Activated CD4-positive, alpha-beta T cell treated with anti-CD3 and anti-CD28 coated beads, Interleukin-2, Interleukin-4, amounts not matched to agents 100 ng/mL and 50 ng/mL, durations not matched to agents 16 hours and 8 hours (primary cell): ENCODE measurements around the gene CMTM8.

ENCODE experiments used
- DNase-seq: peaks from one replicate; pipeline ENCODE4 v3.0.0-alpha.2; 2020; ENCODE audit warnings: low spot score

Gene CMTM8

DNA sequence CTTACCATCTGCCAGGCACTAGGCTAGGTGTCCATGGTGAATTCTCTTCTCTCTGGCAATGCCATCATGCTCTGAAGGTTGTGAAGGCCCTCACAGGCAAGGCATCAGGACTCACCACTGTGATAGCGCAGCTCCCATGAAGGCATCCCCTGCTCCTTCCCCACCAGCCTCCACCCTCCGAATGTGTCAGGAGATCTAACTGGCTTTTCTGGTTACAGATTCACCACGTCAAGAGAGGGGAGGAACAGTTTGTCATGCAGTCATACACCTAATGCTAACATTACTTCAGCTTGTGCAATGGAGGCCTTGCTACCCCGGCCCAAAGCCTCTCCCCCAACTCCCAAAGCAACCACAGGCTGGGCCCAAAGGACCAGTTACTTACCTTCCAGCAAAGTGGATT is 8.9 kb upstream of the CMTM8 start:
- no peak for DNase-seq

DNA sequence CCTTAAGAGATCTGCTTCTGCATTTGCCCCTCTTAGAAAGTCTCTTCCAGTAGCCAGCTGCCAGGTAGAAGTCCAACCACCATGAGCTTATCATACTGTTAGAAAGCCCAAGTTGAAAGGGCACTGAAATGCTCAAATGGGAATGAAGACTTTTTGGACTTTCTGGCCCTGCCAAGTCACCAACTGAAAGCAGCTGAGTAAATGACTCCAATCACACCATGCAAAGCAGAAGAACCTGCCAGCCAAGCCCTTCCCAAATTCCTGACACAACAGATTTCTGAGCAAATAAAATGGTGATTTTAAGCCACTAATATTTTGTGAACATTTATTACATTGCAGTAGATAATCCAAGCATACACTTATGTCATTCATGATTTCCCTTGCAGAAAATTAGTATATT is 2.1 kb upstream of the CMTM8 start:
- no peak for DNase-seq

DNA sequence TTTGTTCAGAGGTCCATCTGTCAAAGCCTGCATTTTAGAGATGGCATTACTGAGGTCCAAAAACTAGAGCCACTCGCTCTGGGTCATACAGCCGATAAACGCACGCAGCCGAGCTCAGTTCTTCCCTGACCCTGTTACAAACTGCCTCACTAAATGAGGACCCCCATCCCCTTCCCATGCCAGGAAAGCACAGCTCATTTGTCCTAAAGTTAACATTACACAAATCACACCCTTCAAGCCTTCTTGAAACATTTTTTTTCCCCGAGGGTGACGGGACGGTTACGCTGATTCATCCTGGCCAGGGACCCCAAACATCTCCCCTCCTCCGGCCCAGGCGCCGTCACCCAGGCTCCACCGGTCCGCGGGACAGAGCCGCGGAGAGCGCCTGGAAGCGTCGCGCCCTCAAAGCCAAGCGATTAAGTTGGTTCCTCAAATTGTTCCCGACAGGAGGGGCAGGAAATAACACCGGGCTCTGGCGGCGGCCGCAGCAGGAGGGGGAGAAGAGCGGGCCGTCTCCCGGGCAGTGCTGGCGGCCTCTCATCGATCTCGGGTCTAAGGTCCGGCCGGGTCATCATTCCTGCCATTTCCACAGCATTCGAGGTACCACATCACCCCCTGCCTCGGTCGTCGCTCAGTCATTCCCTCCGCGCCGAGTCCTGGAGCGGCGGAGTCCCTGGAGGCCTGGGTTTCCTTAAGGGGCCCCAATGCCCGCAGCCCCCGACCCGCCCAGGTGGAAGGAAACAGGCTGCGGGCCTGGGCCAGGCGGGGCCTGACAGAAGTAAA is 619 bp upstream of the CMTM8 start:
- DNase-seq, result no peak

DNA sequence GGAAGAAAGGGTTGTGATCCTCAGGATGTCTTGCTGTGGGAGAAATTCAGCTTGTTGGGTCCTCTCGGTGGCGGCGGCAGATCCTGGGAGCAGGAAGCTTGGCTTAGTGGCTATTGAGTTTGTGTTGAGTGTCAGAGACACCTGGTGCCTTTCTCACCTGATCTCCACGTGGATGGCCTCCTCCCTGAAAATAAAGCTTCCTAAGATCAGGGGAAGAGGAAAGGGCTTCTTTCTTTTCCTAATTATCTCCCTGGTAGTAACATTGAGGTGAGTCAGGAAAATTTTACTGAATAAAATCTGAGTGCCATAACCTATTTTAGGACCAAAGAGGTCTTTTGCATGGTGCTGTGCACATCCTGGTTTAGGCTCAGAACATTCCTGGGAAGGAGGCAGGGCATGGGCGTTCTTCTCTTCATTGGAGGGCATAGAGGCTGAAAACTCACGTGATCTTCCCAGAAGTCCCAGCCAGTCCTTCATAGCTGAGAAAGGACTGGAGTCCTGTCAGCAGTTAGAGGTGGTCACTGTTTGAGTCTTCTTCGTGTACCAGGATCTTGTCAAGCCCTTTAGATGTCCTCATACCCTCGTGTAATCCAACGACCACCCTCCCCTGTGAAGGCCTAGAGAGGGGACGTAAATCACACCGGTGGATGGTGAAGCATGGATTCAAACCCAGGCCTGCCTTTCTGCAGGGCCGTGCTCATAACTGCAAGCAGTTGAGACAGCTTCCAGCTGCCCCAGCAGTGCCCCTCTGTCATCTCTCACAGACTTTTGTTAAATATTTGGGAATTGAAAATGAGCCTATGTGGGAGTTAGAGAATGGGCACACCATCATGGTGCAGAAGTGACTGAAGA is 1.1 kb downstream of the CMTM8 start:
- no peak for DNase-seq

DNA sequence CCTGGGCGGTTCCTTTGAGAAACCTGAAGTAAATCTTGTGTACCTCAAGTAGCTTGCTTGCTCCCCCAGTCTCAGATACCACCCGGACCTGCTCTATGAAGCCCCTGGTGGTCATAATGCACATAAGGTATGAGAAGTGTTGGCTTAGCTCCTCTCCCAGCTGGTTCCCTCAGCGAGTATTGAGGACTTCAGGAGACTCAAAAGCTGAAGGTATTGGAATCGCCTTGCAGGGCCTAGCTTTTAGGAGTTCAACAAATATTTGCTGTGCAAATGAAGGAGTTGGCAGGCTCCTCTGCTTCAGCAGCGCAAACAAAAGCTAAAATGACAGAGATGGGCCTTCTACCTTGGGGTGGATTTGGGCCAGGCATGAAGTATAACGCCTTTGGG is 1.7 kb downstream of the CMTM8 start:
- peak; percentile 40 for DNase-seq

DNA sequence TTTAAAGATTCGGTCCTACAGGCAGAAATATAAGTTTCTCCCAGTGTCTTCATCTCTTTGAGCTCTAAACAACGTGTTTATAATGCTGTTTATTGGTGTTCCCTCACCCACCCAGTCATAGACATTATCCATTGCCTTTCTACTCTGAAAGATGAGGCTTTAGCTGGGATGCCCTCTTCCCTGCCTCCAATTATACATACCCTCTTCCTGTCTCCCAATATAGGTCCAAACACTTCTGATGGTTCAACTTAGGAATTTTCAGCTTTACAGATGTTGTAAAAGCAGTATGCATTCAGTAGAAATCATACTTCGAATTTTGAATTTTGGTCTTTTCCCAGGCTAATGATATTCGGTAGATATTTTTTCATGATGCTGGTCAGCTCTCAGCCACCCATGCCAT is 2.6 kb downstream of the CMTM8 start:
- DNase-seq, result no peak

DNA sequence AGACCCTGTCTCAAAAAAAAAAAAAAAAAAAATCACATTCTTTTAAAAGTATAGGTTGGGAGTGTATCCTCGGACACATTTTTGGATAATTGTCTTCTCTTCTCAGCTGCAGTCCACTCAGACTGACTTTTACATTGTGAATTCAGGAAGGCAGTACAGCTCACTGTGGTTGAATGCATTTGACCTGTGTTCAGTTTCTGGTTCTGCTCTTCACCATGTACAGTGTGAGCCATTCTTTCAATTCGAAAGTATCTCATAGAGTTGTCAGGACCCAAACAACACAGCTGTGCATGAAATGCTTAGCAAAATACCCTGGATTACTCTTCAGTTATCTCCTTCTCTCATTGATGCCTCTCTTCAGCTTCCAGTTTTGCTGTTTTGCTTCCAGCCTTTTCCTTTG is 5.0 kb downstream of the CMTM8 start:
- DNase-seq, result no peak

DNA sequence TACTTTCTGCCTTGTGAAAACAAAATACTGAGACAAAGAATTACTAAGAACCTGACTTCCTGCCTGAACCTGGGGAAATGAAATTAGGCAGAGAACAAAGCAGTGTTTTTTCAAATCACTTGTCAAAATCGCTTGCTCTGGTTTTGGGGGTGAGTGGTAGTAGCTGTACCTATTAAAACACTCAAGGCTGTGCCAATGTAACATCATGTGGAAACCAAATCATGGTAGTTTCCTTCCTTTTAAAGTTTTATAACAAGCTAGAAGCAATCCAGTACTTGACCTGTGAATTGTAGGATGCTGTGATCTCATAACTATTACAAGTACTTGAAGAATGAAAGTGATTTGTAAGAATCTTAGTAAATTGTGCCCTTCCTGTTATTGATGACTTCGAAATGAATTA is 6.7 kb downstream of the CMTM8 start:
- peak; percentile 35 for DNase-seq

DNA sequence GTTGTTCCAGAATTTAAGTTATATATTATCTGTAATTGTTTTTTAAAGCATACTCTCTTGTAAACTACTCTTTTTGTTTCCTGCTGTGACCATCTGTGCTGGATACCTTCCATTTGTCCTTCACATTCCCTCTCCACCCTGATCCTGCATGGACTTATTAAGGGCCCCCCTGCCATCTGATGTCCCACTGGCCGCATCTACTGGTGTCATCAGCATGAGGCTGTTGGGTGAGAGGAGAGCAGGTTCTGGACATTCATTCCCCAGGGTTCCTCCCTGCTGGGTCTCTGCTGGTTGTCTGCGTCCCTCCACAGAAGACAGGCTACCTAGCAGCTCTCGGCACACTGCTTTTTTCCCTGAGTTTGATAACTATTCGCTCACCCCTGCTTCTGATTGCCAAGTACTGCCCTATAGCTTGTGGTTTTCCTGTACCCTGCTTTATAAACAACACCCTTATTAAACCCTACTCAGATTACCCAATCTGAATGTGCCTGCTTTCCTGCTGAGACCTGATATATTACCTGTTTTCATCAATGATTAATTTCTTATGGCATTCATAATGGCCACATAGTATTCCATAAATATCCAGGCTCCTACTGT is 7.7 kb downstream of the CMTM8 start:
- no peak for DNase-seq

DNA sequence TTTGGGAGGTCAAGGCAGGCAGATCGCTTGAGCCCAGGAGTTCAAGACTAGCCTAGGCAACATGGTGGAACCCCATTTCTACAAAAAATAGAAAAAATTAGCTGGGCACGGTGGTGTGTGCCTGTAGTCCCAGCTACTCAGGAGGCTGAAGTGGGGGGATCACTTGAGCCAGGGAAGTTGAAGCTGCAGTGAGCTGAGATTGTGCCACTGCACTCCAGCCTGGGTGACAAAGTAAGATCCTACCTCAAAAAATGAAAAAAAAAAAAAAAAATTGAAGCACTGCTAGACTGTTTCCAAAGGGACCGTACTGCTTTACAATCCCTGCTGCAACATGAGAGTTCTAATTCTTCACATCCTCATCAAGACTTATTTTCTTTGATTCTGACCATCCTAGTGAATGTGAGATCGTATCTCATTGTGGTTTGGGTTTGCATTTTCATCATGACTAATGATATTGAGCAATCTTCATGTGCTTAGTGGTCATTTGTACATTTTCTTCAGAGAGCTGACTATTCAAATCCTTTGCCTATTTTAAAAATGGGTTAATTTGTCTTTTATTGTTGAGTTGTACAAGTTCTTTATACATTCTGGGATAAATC is 10.8 kb downstream of the CMTM8 start:
- DNase-seq, result peak; percentile 44

DNA sequence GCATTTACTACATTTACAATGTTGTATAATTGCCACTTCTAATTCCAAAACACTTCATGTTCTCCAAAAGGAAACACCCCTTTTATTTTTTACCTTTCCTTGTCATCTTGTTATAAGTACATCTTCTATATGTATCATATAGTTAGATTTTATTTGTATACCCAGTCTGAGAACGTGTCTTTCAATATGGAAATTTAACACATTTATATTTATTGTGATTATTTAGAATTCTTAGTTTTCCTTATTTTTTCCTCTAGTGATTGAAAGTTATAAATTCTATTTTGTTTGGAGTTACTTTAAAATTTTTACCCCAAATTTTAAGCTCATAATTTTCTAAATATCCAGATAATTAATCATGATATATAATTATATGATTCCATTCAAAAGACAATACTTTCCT is 15.8 kb downstream of the CMTM8 start:
- DNase-seq, result no peak

DNA sequence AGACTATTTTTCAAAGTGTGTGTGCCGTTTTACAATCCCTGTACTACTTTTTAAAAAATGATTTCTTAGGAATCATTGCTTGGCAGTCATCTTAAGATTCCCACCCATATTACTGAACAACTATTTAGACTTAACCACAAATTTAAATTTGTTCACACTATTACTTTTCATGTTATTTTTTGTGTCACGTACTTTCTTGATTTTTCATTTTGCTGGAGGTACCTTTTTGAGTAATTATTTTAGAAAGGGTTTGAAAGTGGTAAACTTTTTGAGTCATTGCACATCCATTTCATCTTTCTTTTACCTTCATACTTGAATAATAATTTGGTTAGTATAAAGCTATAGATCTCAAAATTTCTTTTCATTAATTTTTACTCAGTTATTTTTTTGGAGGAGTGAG is 16.9 kb downstream of the CMTM8 start:
- peak; percentile 20 for DNase-seq

DNA sequence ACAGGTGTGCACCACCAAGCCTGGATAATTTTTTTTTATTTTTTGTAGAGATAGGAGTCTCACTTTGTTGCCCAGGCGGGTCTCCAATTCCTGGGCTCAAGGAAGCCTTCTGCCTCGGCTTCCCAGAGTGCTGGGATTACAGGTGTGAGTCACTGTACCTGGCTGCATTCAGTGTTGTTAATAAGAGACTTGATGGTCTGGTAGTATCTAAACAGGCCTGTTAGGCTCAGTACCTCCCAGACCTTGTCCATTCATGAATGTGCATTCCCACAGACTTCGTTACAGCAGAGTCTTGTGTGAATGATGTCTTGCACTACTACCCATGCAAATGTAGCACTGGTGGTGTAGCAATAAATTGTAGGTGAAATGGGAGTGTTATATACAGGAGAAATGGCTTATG is 17.7 kb downstream of the CMTM8 start:
- DNase-seq, result no peak

DNA sequence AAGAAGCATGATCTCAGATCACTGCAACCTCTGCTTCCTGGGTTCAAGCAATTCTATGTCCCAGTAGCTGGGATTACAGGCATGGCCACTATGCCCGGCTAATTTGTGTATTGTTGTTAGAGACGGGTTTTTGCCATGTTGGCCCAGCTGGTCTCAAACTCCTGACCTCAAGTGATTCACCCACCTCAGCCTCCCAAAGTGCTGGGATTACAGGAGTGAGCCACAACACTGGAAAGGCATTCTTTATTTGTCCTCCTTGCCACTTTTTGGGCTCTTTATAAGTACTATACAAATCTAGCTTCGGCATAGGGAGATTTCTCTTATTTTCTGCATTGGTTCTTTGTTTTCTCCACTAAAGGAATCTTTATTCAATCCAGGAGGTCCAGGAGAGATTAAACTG is 18.6 kb downstream of the CMTM8 start:
- DNase-seq, result no peak

DNA sequence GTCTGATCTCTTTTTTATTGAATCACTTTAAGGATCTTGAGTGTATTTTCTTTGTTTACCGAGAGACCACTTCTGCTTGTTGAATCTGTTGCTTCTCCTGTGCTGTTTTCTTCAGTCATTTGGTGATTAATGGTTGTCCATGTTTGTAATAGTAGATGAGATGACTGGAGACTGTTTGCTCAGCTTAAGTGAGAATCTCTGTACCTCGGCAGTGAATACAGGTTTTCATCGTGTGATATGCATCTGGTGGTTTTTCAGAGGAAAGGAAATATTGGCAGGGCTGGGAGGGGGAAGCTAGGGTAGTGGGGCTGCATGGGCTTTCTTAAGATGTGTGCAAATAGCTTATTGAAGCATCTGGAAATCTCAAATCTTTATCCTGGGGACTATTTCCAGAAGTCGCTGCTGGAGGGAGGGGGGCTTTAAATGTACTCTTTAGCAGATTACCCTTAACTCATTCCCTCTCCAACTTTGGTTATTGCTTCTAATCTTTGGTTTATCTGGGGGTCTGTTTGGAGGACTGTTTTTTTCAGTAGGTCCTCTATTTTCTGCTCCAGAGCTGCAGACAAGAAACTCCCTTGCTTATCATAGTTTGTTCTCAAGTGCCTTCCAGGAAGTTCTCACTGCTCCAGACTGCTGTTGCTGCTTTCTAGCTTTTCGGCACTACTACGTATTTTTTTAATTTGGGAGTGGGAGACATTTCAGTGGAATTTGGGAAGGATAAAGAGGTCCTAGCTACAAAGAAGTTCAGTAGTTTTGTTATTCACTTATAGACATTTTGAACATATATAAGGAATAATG is 19.4 kb downstream of the CMTM8 start:
- DNase-seq, result peak; percentile 45

DNA sequence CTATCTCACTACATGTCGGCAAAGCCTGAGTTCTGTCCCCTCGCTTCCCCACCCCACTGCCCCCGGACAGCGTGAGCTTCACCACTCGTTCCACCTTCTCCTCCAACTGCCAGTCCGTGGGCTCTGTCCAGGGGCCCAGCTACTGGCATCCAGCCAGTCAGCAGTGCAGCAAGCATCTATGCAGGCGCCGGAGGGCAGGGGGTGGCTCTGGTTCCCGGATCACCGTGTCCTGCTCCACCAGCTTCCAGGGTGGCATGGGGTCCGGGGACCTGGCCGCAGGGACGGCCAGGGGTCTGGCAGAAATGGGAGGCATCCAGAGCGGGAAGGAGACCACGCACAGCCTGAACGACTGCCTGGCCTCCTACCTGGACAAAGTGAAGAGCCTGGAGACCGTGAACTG is 20.4 kb downstream of the CMTM8 start:
- no peak for DNase-seq

DNA sequence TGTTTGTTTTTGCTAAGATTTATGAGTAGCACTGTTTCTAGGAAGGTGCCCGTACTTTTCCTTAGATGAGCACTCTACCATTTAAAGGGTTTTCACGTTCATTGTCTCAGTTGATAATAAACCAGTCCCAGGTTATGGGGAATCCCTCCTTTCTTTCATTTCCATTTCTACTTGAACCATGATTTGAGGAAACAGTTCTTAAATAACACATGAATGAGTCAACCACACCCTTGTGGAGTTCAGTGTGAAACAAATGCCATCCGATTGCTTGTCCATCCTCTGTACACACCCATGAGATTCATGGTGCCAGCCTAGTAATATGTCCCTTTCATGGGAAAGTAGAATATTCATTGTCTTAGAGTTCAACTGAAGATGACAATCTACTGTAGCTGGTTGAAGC is 23.1 kb downstream of the CMTM8 start:
- DNase-seq, result no peak

DNA sequence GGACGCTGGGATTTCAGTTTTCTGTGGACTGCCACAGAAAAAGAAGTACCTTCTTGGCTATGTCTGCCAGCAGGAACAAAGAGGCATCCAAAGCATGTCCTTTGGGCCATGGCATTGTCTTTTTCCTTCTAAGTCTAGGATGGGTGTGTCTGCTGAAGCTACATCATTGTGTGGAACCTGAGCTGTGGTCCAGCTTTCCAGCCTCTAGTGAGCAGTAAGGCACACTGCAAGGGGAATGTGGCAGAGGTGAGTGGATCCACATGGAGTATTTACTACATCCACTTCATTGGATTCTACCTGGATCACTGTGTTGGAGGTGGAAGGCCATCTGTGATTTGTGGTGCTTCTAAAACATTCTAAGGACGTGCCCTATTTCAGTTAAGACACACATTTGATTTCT is 23.7 kb downstream of the CMTM8 start:
- DNase-seq, result no peak

DNA sequence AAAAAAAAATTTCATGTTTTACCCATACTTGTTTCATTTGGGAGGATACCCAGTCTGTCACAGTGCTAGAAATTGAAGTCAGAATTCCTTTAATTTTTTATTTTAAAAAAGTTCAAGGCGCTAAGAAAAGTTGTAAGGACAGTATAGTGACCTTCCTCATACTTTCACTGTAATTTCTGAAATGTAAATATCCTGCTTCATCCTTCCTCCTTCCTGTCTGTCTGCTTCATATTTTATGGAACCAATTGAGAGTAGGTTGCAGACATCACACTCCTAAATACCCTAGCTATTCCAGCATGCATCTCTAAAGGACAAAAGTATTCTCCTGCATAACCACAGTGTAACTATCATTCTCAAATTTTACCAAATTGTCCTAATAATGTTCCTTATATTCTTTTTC is 35.8 kb downstream of the CMTM8 start:
- no peak for DNase-seq

DNA sequence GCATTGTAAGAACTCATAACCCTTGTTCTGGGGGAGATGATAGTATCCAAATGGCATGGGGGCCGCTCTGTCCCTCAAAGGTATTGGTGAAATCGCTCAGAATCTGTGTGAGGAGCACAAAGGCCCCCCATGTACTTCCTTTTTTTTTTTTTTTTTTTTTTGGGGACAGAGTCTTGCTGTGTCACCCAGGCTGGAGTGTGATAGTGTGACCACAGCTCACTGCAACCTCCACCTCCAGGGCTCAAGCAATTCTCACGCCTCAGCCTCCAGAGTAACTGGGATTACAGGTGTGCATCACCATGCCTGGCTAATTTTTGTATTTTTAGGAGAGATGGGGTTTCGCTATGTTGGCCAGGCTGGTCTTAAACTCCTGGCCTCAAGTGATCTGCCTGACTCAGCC is 37.0 kb downstream of the CMTM8 start:
- DNase-seq, result no peak

DNA sequence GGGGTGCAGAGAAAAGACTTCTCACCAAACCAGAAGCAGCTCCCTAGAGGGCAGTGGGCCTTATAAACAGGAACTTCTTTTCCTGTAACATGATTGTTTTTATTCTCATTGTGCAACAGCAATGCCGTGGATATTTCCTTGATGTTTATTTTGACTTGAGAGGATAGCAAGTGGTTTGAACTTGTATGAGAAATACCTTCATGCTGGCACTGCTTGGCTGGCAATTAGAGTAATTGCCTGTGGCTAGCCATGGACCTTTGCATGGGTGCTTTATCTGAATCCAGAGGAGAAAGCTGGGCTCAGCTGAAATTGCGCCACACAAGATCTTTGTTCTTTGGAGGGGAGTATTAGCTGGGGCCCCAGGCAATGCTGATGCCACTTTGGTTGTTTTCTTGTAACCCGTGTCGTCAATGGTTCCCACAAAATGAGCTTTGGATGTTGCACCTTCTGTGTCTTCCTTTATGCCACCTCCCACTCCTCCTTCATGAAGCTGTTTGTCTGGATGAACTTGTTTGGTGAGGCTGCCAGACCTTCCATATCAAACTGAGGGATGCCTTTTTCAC is 37.9 kb downstream of the CMTM8 start:
- DNase-seq, result no peak

DNA sequence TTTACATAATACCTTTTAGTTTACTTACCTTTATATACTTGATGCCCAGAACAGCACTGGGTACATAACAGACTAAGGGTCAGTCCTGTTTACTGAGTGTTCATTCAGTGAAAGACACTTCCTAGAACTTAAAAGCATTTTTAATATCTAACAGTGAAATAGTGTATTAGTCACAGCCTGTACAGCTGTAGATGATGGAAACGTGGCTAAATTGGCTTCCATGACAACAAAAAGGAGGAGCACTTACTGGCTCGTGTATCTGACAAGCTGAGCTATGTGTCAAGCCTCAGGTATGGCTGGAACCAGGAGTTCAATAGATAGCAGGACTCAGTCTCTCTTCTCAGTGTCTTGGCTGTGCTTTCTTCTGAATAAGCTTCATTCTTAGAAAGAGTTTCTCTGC is 40.2 kb downstream of the CMTM8 start:
- no peak for DNase-seq
